IMR-90 (cell line): Measurements from ENCODE around the gene TNFRSF1B. TPM values are rescaled to one million over a fixed set of nuclear protein-coding genes. Genes with fewer than 3 reads are reported as not detected.

Source experiments
- ATAC-seq: fragments of 200-7000 bp; cut with Tn5 transposase; 2 replicates; pipeline ENCODE4 v1.9.1; 2020; ENCODE audit warnings: low read depth, mild to moderate bottlenecking, moderate library complexity
- BruUV-seq: library from RNA; stranded (reverse); fragments of 400-500 nt; replicated peaks from 2 replicates; lab custom pipeline; 2021; lab: Mats Ljungman, UMichigan
- CTCF ChIA-PET: fragments of 300-600 bp; formaldehyde crosslinking; extraction: SDS; loops from one replicate; lab custom pipeline; 2021; ENCODE audit warnings: antibody characterized with exemption; lab: Yijun Ruan, JAX
- POLR2A ChIA-PET: fragments of 300-600 bp; sonication (Branson Sonifier 250); formaldehyde crosslinking; loops from one replicate; lab custom pipeline; 2022; ENCODE audit warnings: antibody characterized with exemption; ENCODE audit not compliant: unreplicated experiment; lab: Charles Lee
- DNase-seq: peaks from one replicate; pipeline ENCODE4 v3.0.0; 2013
- H2AFZ ChIP-seq: replicated peaks from 2 replicates; pipeline ENCODE3; 2013; ENCODE audit warnings: low read length, mild to moderate bottlenecking; ENCODE audit not compliant: poor library complexity
- H2AK5ac ChIP-seq: 2 replicates; pipeline ENCODE4 v1.6.1; 2013; ENCODE audit warnings: low read depth, low read length, inconsistent platforms
- H2AK9ac ChIP-seq: replicated peaks from 2 replicates; pipeline ENCODE3; 2013; ENCODE audit warnings: mild to moderate bottlenecking, low read depth, low read length, moderate library complexity; ENCODE audit not compliant: poor library complexity
- H2BK120ac ChIP-seq: 2 replicates; pipeline ENCODE4 v1.6.1; 2013; ENCODE audit warnings: low read depth, low read length, inconsistent platforms
- H2BK15ac ChIP-seq: 3 replicates; pipeline ENCODE4 v1.6.1; 2013; ENCODE audit warnings: low read depth, low read length, inconsistent platforms
- H2BK20ac ChIP-seq: 2 replicates; pipeline ENCODE4 v1.6.1; 2013; ENCODE audit warnings: low read depth, mild to moderate bottlenecking, inconsistent platforms, low read length, moderate library complexity
- H2BK5ac ChIP-seq: 2 replicates; pipeline ENCODE4 v1.6.1; 2013; ENCODE audit warnings: mild to moderate bottlenecking, low read depth, low read length, inconsistent platforms; ENCODE audit not compliant: poor library complexity, severe bottlenecking
- H3K14ac ChIP-seq: replicated peaks from 2 replicates; pipeline ENCODE4 v1.6.1; 2013; ENCODE audit warnings: low read depth, low read length, inconsistent platforms
- H3K18ac ChIP-seq: 2 replicates; pipeline ENCODE4 v1.6.1; 2013; ENCODE audit warnings: low read depth, low read length, control low read depth
- H3K23ac ChIP-seq: 2 replicates; pipeline ENCODE4 v1.6.1; 2013; ENCODE audit warnings: low read depth, low read length, inconsistent platforms
- H3K27ac ChIP-seq: 2 replicates; pipeline ENCODE4 v1.5.1; 2013; ENCODE audit warnings: mild to moderate bottlenecking, control low read depth, low read length; ENCODE audit not compliant: insufficient read depth
- H3K27me3 ChIP-seq: 2 replicates; pipeline ENCODE4 v1.6.1; 2013; ENCODE audit warnings: low read length; ENCODE audit not compliant: control insufficient read depth, insufficient read depth
- H3K36me3 ChIP-seq: 2 replicates; pipeline ENCODE4 v1.6.1; 2013; ENCODE audit warnings: low read length, mixed read lengths; ENCODE audit not compliant: control insufficient read depth, insufficient read depth
- H3K4ac ChIP-seq: 2 replicates; pipeline ENCODE4 v1.6.1; 2013; ENCODE audit warnings: low read depth, low read length, inconsistent platforms
- H3K4me1 ChIP-seq: 2 replicates; pipeline ENCODE4 v1.6.1; 2013; ENCODE audit warnings: low read length, mixed read lengths; ENCODE audit not compliant: control insufficient read depth, insufficient read depth
- H3K4me2 ChIP-seq: 2 replicates; pipeline ENCODE4 v1.6.1; 2013; ENCODE audit warnings: low read depth, mild to moderate bottlenecking, control low read depth, low read length, moderate library complexity
- H3K4me3 ChIP-seq: 2 replicates; pipeline ENCODE4 v1.5.1; 2013; ENCODE audit warnings: low read depth, mild to moderate bottlenecking, control low read depth, low read length, moderate library complexity; ENCODE audit not compliant: insufficient read depth
- H3K56ac ChIP-seq: 2 replicates; pipeline ENCODE4 v1.6.1; 2013; ENCODE audit warnings: low read length, inconsistent platforms; ENCODE audit not compliant: insufficient read depth; ENCODE audit errors: extremely low read depth
- H3K79me1 ChIP-seq, 2 experiments: 2 replicates each; pipeline ENCODE4 v1.6.1; 2013; ENCODE audit warnings: low read length in 2 of 2, inconsistent platforms in 1 of 2, low read depth in 1 of 2
- H3K9ac ChIP-seq: 2 replicates; pipeline ENCODE4 v1.6.1; 2013; ENCODE audit warnings: low read depth, low read length, control low read depth
- H3K9me1 ChIP-seq: 2 replicates; pipeline ENCODE4 v1.6.1; 2013; ENCODE audit warnings: low read length, inconsistent platforms; ENCODE audit not compliant: insufficient read depth
- H3K9me3 ChIP-seq: 2 replicates; pipeline ENCODE4 v1.6.1; 2013; ENCODE audit warnings: low read length; ENCODE audit not compliant: control insufficient read depth, insufficient read depth
- H4K20me1 ChIP-seq: 2 replicates; pipeline ENCODE4 v1.6.1; 2013; ENCODE audit warnings: low read length, inconsistent platforms; ENCODE audit not compliant: insufficient read depth
- H4K5ac ChIP-seq: 2 replicates; pipeline ENCODE4 v1.6.1; 2013; ENCODE audit warnings: mild to moderate bottlenecking, low read depth, low read length, control low read depth
- H4K8ac ChIP-seq, 2 experiments: 2 replicates each; pipeline ENCODE4 v1.6.1; 2013; ENCODE audit warnings: low read depth in 2 of 2, low read length in 2 of 2, control low read depth in 1 of 2, inconsistent platforms in 1 of 2
- H4K91ac ChIP-seq: 2 replicates; pipeline ENCODE4 v1.6.1; 2013; ENCODE audit warnings: low read depth, low read length, inconsistent platforms; ENCODE audit not compliant: insufficient read depth
- BHLHE40 ChIP-seq: fragments of 150-350 bp; IDR thresholded peaks from 2 replicates; pipeline ENCODE4 v1.6.1; 2016; ENCODE audit warnings: mild to moderate bottlenecking, low read depth, low read length
- CEBPB ChIP-seq: IDR thresholded peaks from 2 replicates; pipeline ENCODE4 v1.6.1; 2012; ENCODE audit warnings: low read depth, low read length, improper control_type of control experiment
- MAZ ChIP-seq: IDR thresholded peaks from 2 replicates; pipeline ENCODE4 v1.6.1; 2012; ENCODE audit warnings: low read depth, mild to moderate bottlenecking, low read length, improper control_type of control experiment, moderate library complexity, borderline replicate concordance
- MXI1 ChIP-seq: IDR thresholded peaks from 2 replicates; pipeline ENCODE4 v1.6.1; 2012; ENCODE audit warnings: low read depth, mild to moderate bottlenecking, low read length, moderate library complexity, borderline replicate concordance
- SMC3 ChIP-seq: fragments of 150-350 bp; IDR thresholded peaks from 2 replicates; pipeline ENCODE4 v1.6.1; 2016; ENCODE audit warnings: low read depth, mild to moderate bottlenecking, antibody characterized with exemption, low read length, moderate library complexity
- WGBS, 2 experiments: methylation state at CpG; one replicate each; pipeline versions ENCODE4 v1.1.5 to v1.1.7; 2013; ENCODE audit warnings: missing lambda C conversion rate in 2 of 2; ENCODE audit not compliant: insufficient read length in 1 of 2; ENCODE audit errors: extremely low coverage in 2 of 2; 5-methylcytosine and 5-hydroxymethylcytosine counted together
- dilution Hi-C: fragments of 300-500 bp; cut with HindIII; formaldehyde crosslinking; loops from one replicate; pipeline ENCODE4 v1.14.3; 2018; ENCODE audit warnings: low sequenced_read_pairs; ENCODE audit not compliant: unreplicated experiment
- in situ Hi-C: fragments of 300-500 bp; cut with MboI; formaldehyde crosslinking; loops from 3 replicates; pipeline ENCODE4 v1.14.3; 2019; ENCODE audit warnings: low sequenced_read_pairs, inconsistent platforms, mixed read lengths
- intact Hi-C: fragments of 100-400 bp; cut with micrococcal nuclease; formaldehyde crosslinking; loops from 2 replicates; pipeline ENCODE4 v1.10.0; 2022
- polyA plus RNA-seq, 3 experiments: library from polyadenylated mRNA; depleted of rRNA; stranded (reverse); fragments of >200 nt; gene quantifications; 2 replicates each; pipeline ENCODE4 v1.2.3, GENCODE V29; 2012; ENCODE audit warnings: low replicate concordance in 1 of 3
- total RNA-seq: library from RNA; depleted of rRNA; stranded (reverse); fragments of >200 nt; gene quantifications from 2 replicates; pipeline ENCODE4 v1.2.3, GENCODE V29; 2012

Gene TNFRSF1B
- total and polyA plus RNA-seq, 2 of the 4 experiments (the other 2 are of a cell fraction): 4.3 to 8.9 TPM

DNA sequence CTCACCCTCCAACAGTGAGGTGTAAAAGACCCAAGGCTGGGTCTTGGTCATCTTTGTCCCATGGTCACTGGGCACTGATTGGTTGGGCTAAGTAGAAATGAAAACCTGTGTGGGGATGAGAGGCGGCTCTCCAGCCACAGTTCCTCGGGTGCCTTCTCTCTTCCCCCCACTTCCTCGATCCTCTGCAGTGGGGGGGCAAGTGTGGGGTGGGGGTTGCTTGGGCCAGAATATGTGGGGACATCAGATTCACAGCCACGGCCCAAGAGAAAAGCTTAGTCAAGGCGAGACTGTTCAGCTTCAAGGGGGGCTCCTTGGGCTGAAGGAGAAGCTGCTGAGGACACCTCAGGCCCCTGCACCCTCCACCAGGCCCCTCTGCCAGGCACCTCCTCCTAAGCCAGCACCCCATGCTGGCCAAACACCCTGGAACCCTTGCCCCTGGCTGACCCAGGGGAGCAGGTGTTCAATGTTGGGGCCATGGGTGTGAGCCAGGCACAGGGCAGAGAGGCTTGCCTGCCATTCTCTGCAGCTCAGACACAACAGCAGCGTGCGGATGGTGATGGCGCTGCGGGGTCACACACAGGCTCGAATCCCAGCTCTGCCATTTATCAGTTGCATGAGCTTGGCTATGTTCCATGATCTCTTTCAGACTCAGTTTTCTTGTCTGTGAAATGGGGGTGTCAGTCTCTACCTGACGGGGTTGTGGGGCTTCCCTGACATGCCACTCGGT is 21.0 kb upstream of the TNFRSF1B start:
- no peaks in the 10 kb centered on the region for H4K20me1 ChIP-seq
- no TSS peak for BruUV-seq
- peaks cover 27% of the 10 kb centered on the region for H3K4me1 ChIP-seq
- no peak overlapping the region for H3K9ac ChIP-seq
- 0 out of 2 replicates have a peak overlapping the region, but pooled peaks have one; percentile 17 for H4K91ac ChIP-seq
- H3K4me2 ChIP-seq: no peak overlapping the region
- CTCF ChIA-PET: no interaction called here
- H2AK5ac ChIP-seq: peak overlapping the region; percentile 18; the same call in 1 of the 2 replicates
- no peak overlapping the region for H3K14ac ChIP-seq
- ATAC-seq: no peak
- peak overlapping the region; percentile 5 for H2AFZ ChIP-seq
- no peak overlapping the region for H3K4me3 ChIP-seq
- H3K9me3 ChIP-seq: peaks cover 4% of the 10 kb centered on the region; the same call in 1 of the 2 replicates
- in situ Hi-C loops (no loop called here), dilution Hi-C loops (no loop called here), intact Hi-C loops (no loop called here)
- no peak overlapping the region for H4K8ac ChIP-seq
- H2BK120ac ChIP-seq: no peak overlapping the region
- no peak overlapping the region for H3K18ac ChIP-seq
- no peak overlapping the region for H3K23ac ChIP-seq
- POLR2A ChIA-PET: no interaction called here
- no peak for DNase-seq
- no peaks in the 10 kb centered on the region for H3K27me3 ChIP-seq
- H3K36me3 ChIP-seq: no peaks in the 10 kb centered on the region
- H3K4ac ChIP-seq: peak overlapping the region; percentile 11; the same call in 1 of the 2 replicates
- H3K79me1 ChIP-seq: no peaks in the 10 kb centered on the region
- H3K9me1 ChIP-seq: peaks cover 13% of the 10 kb centered on the region
- H2BK5ac ChIP-seq: no peak overlapping the region
- 96% methylated on average over 5 of the region's 12 CpGs; no CpG with 5 or more reads in 1 of the 2 experiments for WGBS, 2 experiments
- no peak overlapping the region for H3K27ac ChIP-seq
- no peak overlapping the region for H4K5ac ChIP-seq
- no peak overlapping the region for H2AK9ac ChIP-seq
- H3K56ac ChIP-seq: no peak overlapping the region
- H2BK20ac ChIP-seq: 0 out of 2 replicates have a peak overlapping the region, but pooled peaks have one; percentile 68
- TF ChIP-seq CEBPB (no peak), MXI1 (no peak), MAZ (no peak), SMC3 (no peak), BHLHE40 (no peak)
- peak overlapping the region; percentile 85; the same call in 1 of the 3 replicates for H2BK15ac ChIP-seq
